HG03045 (cell line): ENCODE data around the gene NECTIN2.
"Not testable (repeated sequence)": the region's sequence is repeated elsewhere in the genome, so short reads cannot be mapped to it uniquely, and the experiment has no call there.

Source experiments
- ATAC-seq: cut with Tn5 transposase; IDR thresholded peaks from one replicate; pipeline ENCODE4 v1.9.1; 2021; ENCODE audit warnings: mild to moderate bottlenecking, moderate library complexity; ENCODE audit not compliant: unreplicated experiment

Gene NECTIN2

GRCh38 chr19:44816301-44816700 lies 29.8 kb upstream of the NECTIN2 start:
- no peak for ATAC-seq

- ATAC-seq: no peak
These were observed 28.2 kb upstream of the NECTIN2 start for GRCh38 chr19:44817725-44818465.

- no peak for ATAC-seq
These were observed 27.5 kb upstream of the NECTIN2 start for GRCh38 chr19:44818466-44819031.

- ATAC-seq: no peak
These were observed 26.8 kb upstream of the NECTIN2 start for GRCh38 chr19:44819246-44819832.

- ATAC-seq: no peak
These were observed 25.2 kb upstream of the NECTIN2 start for GRCh38 chr19:44820648-44821609.

GRCh38 chr19:44822177-44822576 lies 23.9 kb upstream of the NECTIN2 start:
- ATAC-seq: no peak

GRCh38 chr19:44822670-44823372 lies 23.3 kb upstream of the NECTIN2 start:
- ATAC-seq: no peak

GRCh38 chr19:44823373-44823698 lies 22.8 kb upstream of the NECTIN2 start:
- no peak for ATAC-seq

- no peak for ATAC-seq
These were observed 21.3 kb upstream of the NECTIN2 start for GRCh38 chr19:44824761-44825160.

- not testable (repeated sequence) for ATAC-seq
These were observed 13.2 kb upstream of the NECTIN2 start for GRCh38 chr19:44832875-44833274.

- ATAC-seq: not testable (repeated sequence)
These were observed 11.7 kb upstream of the NECTIN2 start for GRCh38 chr19:44834399-44834798.

- ATAC-seq: no peak
These were observed 6.8 kb upstream of the NECTIN2 start for GRCh38 chr19:44839276-44839675.

GRCh38 chr19:44840811-44841210 lies 5.3 kb upstream of the NECTIN2 start:
- ATAC-seq: no peak

GRCh38 chr19:44841231-44841630 lies 4.9 kb upstream of the NECTIN2 start:
- ATAC-seq: no peak

- ATAC-seq: no peak
These were observed 848 bp upstream of the NECTIN2 start for GRCh38 chr19:44845286-44845611.

- no peak for ATAC-seq
These were observed 502 bp downstream of the NECTIN2 start for GRCh38 chr19:44846455-44847143.

GRCh38 chr19:44847144-44848035 lies 1.3 kb downstream of the NECTIN2 start:
- no peak for ATAC-seq

- ATAC-seq: no peak
These were observed 2.1 kb downstream of the NECTIN2 start for GRCh38 chr19:44848036-44848811.
